ENCODE data around the gene CPO.

Gene CPO

GRCh38 chr2:206979922-206980321, 40.6 kb downstream of the CPO start:
- Histone ChIP-seq H3K9me2 (replicated peaks; ENCODE audit: control insufficient read depth, low read length) (no peaks in the 10 kb centered on the region), H3K36me3 (ENCODE audit: control insufficient read depth, low read length) (no peaks in the 10 kb centered on the region), H3K4me2 (ENCODE audit: low read length) (no peak overlapping the region), H3K27ac (ENCODE audit: low read depth, low read length) (no peak overlapping the region), H3F3A (ENCODE audit: control insufficient read depth, insufficient read depth) (no peaks in the 10 kb centered on the region), H3K27me3 (ENCODE audit: control insufficient read depth, low read length) (peaks cover 5% of the 10 kb centered on the region; the same call in 1 of the 2 replicates), H3K4me3 (ENCODE audit: low read length) (no peak overlapping the region), H3K79me2 (ENCODE audit: control insufficient read depth, low read length) (no peaks in the 10 kb centered on the region), H3K4me1 (ENCODE audit: control insufficient read depth, low read length) (no peaks in the 10 kb centered on the region), H4K20me1 (ENCODE audit: control insufficient read depth, insufficient read depth, low read depth, low read length) (no peaks in the 10 kb centered on the region), H3K9me3 (ENCODE audit: control insufficient read depth, insufficient read depth, low read length) (no peaks in the 10 kb centered on the region)
- TF ChIP-seq CTCF (IDR thresholded peaks at IDR 0.05; ENCODE audit: low read depth, low read length, poor library complexity, severe bottlenecking) = no peak
- no peak for TF ChIP-seq EZH2phosphoT487 (IDR thresholded peaks at IDR 0.05; ENCODE audit: borderline replicate concordance, low read length)

- H3K27me3 ChIP-seq (ENCODE audit: control insufficient read depth, low read length) = peaks cover 5% of the 10 kb centered on the region; the same call in 1 of the 2 replicates
- H3K4me1 ChIP-seq (ENCODE audit: control insufficient read depth, low read length) = no peaks in the 10 kb centered on the region
- H3F3A ChIP-seq (ENCODE audit: control insufficient read depth, insufficient read depth) = no peaks in the 10 kb centered on the region
- no peaks in the 10 kb centered on the region for H3K36me3 ChIP-seq (ENCODE audit: control insufficient read depth, low read length)
- H3K27ac ChIP-seq (ENCODE audit: low read depth, low read length) = no peak overlapping the region
- H3K79me2 ChIP-seq (ENCODE audit: control insufficient read depth, low read length) = no peaks in the 10 kb centered on the region
- H3K9me3 ChIP-seq (ENCODE audit: control insufficient read depth, insufficient read depth, low read length) = no peaks in the 10 kb centered on the region
- no peaks in the 10 kb centered on the region for H4K20me1 ChIP-seq (ENCODE audit: control insufficient read depth, insufficient read depth, low read depth, low read length)
- H3K4me3 ChIP-seq (ENCODE audit: low read length) = no peak overlapping the region
- H3K9me2 ChIP-seq (replicated peaks; ENCODE audit: control insufficient read depth, low read length) = no peaks in the 10 kb centered on the region
- H3K4me2 ChIP-seq (ENCODE audit: low read length) = no peak overlapping the region
- TF ChIP-seq EZH2phosphoT487 (IDR thresholded peaks at IDR 0.05; ENCODE audit: borderline replicate concordance, low read length) (no peak), CTCF (IDR thresholded peaks at IDR 0.05; ENCODE audit: low read depth, low read length, poor library complexity, severe bottlenecking) (no peak)
These were observed 41.1 kb downstream of the CPO start for GRCh38 chr2:206980413-206980812.

- H3K9me3 ChIP-seq (ENCODE audit: control insufficient read depth, insufficient read depth, low read length) = no peaks in the 10 kb centered on the region
- H3K9me2 ChIP-seq (replicated peaks; ENCODE audit: control insufficient read depth, low read length) = no peaks in the 10 kb centered on the region
- TF ChIP-seq EZH2phosphoT487 (IDR thresholded peaks at IDR 0.05; ENCODE audit: borderline replicate concordance, low read length) (no peak), CTCF (IDR thresholded peaks at IDR 0.05; ENCODE audit: low read depth, low read length, poor library complexity, severe bottlenecking) (no peak)
- no peak overlapping the region for H3K4me2 ChIP-seq (ENCODE audit: low read length)
- H3K36me3 ChIP-seq (ENCODE audit: control insufficient read depth, low read length) = no peaks in the 10 kb centered on the region
- no peaks in the 10 kb centered on the region for H3K79me2 ChIP-seq (ENCODE audit: control insufficient read depth, low read length)
- peaks cover 5% of the 10 kb centered on the region; the same call in 1 of the 2 replicates for H3K27me3 ChIP-seq (ENCODE audit: control insufficient read depth, low read length)
- H3K4me1 ChIP-seq (ENCODE audit: control insufficient read depth, low read length) = no peaks in the 10 kb centered on the region
- no peak overlapping the region for H3K4me3 ChIP-seq (ENCODE audit: low read length)
- no peaks in the 10 kb centered on the region for H4K20me1 ChIP-seq (ENCODE audit: control insufficient read depth, insufficient read depth, low read depth, low read length)
- no peaks in the 10 kb centered on the region for H3F3A ChIP-seq (ENCODE audit: control insufficient read depth, insufficient read depth)
- H3K27ac ChIP-seq (ENCODE audit: low read depth, low read length) = no peak overlapping the region
These were observed 41.9 kb downstream of the CPO start for GRCh38 chr2:206981086-206981674.
